ENCODE measurements around the gene PDE9A.

Gene PDE9A

GRCh38 chr21:42666925-42667324, 13.5 kb downstream of the PDE9A start:
- no peak for TF ChIP-seq CTCF (IDR thresholded peaks at IDR 0.05; ENCODE audit: unreplicated experiment in 3 of 3)
- peaks cover 35% of the 10 kb centered on the region for H3K4me1 Mint-ChIP-seq
- peak overlapping the region; percentile 73 to 94 (median 92) for H3K27ac Mint-ChIP-seq
- no peak overlapping the region for H3K4me3 Mint-ChIP-seq
- H3K9me3 Mint-ChIP-seq = no peaks in the 10 kb centered on the region
- no peaks in the 10 kb centered on the region for H3K27me3 Mint-ChIP-seq (ENCODE audit: low read depth)
- H3K36me3 Mint-ChIP-seq (ENCODE audit: low read depth) = peaks cover 10% of the 10 kb centered on the region

- Mint-ChIP-seq H3K36me3 (ENCODE audit: low read depth) (peaks cover 10% of the 10 kb centered on the region), H3K4me1 (peaks cover 46% of the 10 kb centered on the region), H3K27ac (peak overlapping the region; percentile 92 to 94 (median 93)), H3K4me3 (peak overlapping the region; percentile 46 to 57 (median 51)), H3K9me3 (no peaks in the 10 kb centered on the region), H3K27me3 (ENCODE audit: low read depth) (no peaks in the 10 kb centered on the region)
- TF ChIP-seq CTCF (IDR thresholded peaks at IDR 0.05; ENCODE audit: unreplicated experiment in 3 of 3) = no peak
Observed at GRCh38 chr21:42668298-42668992, 15.0 kb downstream of the PDE9A start.

GRCh38 chr21:42669041-42669440, 15.6 kb downstream of the PDE9A start:
- Mint-ChIP-seq H3K4me1 (peaks cover 51% of the 10 kb centered on the region), H3K4me3 (peak overlapping the region; percentile 43 to 57 (median 46)), H3K27ac (peak overlapping the region; percentile 92 to 94 (median 93)), H3K27me3 (ENCODE audit: low read depth) (no peaks in the 10 kb centered on the region), H3K36me3 (ENCODE audit: low read depth) (peaks cover 10% of the 10 kb centered on the region), H3K9me3 (no peaks in the 10 kb centered on the region)
- peak in 1 of 3 experiments; percentile 25 for TF ChIP-seq CTCF (IDR thresholded peaks at IDR 0.05; ENCODE audit: unreplicated experiment in 3 of 3)

- H3K27me3 Mint-ChIP-seq (ENCODE audit: low read depth) = no peaks in the 10 kb centered on the region
- H3K9me3 Mint-ChIP-seq = no peaks in the 10 kb centered on the region
- peaks cover 54% of the 10 kb centered on the region for H3K4me1 Mint-ChIP-seq
Observed at GRCh38 chr21:42670058-42670880, 16.8 kb downstream of the PDE9A start.

GRCh38 chr21:42670884-42671283, 17.5 kb downstream of the PDE9A start:
- Mint-ChIP-seq H3K27ac (no peak overlapping the region), H3K4me1 (peaks cover 60% of the 10 kb centered on the region), H3K4me3 (no peak overlapping the region), H3K36me3 (ENCODE audit: low read depth) (no peaks in the 10 kb centered on the region), H3K27me3 (ENCODE audit: low read depth) (no peaks in the 10 kb centered on the region), H3K9me3 (no peaks in the 10 kb centered on the region)
- TF ChIP-seq CTCF (IDR thresholded peaks at IDR 0.05; ENCODE audit: unreplicated experiment in 3 of 3) = no peak

More at GRCh38 chr21:42670058-42670880, 16.8 kb downstream of the PDE9A start:
- no peak for TF ChIP-seq CTCF (IDR thresholded peaks at IDR 0.05; ENCODE audit: unreplicated experiment in 3 of 3)
- H3K4me3 Mint-ChIP-seq = no peak overlapping the region
- H3K27ac Mint-ChIP-seq = no peak overlapping the region
- no peaks in the 10 kb centered on the region for H3K36me3 Mint-ChIP-seq (ENCODE audit: low read depth)

All from nephron (organoid).